Liver (tissue), 3 donors: ENCODE data around the gene ITGA7.
A peak's percentile ranks its signal among the peaks of the same experiment; 100 is the strongest.

ENCODE experiments used
- ATF3 ChIP-seq: IDR thresholded peaks from 2 replicates; pipeline ENCODE4 v1.6.1; 2016; ENCODE audit warnings: antibody characterized with exemption
- EGR1 ChIP-seq, 2 donors: IDR thresholded peaks; 2 replicates each; pipeline ENCODE4 v1.6.1; 2016 to 2018; ENCODE audit warnings: antibody characterized with exemption in 2 of 2, low read depth in 2 of 2
- FOXA1 ChIP-seq: IDR thresholded peaks from 2 replicates; pipeline ENCODE4 v1.6.1; 2016; ENCODE audit warnings: antibody characterized with exemption
- JUND ChIP-seq, 2 donors: IDR thresholded peaks; 2 replicates each; pipeline ENCODE4 v1.6.1; 2016; ENCODE audit warnings: antibody characterized with exemption in 2 of 2
- MAX ChIP-seq: IDR thresholded peaks from 2 replicates; pipeline ENCODE4 v1.6.1; 2016; ENCODE audit warnings: antibody characterized with exemption
- NR2F2 ChIP-seq: IDR thresholded peaks from 2 replicates; pipeline ENCODE4 v1.6.1; 2016; ENCODE audit warnings: antibody characterized with exemption
- RAD21 ChIP-seq, 2 donors: IDR thresholded peaks; 2 replicates each; pipeline ENCODE4 v1.6.1; 2016; ENCODE audit warnings: antibody characterized with exemption in 2 of 2, mild to moderate bottlenecking in 2 of 2
- REST ChIP-seq: IDR thresholded peaks from 2 replicates; pipeline ENCODE4 v1.6.1; 2016; ENCODE audit warnings: antibody characterized with exemption, mild to moderate bottlenecking
- RXRA ChIP-seq, 2 donors: IDR thresholded peaks; 2 replicates each; pipeline ENCODE4 v1.6.1; 2017 to 2018; ENCODE audit warnings: antibody characterized with exemption in 2 of 2, mild to moderate bottlenecking in 1 of 2
- SP1 ChIP-seq: IDR thresholded peaks from 2 replicates; pipeline ENCODE4 v1.6.1; 2018; ENCODE audit warnings: antibody characterized with exemption, mild to moderate bottlenecking
- TAF1 ChIP-seq: conservative IDR thresholded peaks from 2 replicates; pipeline ENCODE4 v1.6.1; 2016; ENCODE audit warnings: antibody characterized with exemption, mild to moderate bottlenecking
- YY1 ChIP-seq: IDR thresholded peaks from 2 replicates; pipeline ENCODE4 v1.6.1; 2016; ENCODE audit warnings: antibody characterized with exemption, mild to moderate bottlenecking
- TF ChIP-seq, protein P1 (sequence below): fragments of 150-350 bp; IDR thresholded peaks from 2 replicates; pipeline ENCODE4 v1.5.1; 2017; ENCODE audit warnings: improper control_type of control experiment, low read depth, low read length; ENCODE audit not compliant: missing input control
- donor health status: healthy.
- donor health status: healthy.

DNA sequence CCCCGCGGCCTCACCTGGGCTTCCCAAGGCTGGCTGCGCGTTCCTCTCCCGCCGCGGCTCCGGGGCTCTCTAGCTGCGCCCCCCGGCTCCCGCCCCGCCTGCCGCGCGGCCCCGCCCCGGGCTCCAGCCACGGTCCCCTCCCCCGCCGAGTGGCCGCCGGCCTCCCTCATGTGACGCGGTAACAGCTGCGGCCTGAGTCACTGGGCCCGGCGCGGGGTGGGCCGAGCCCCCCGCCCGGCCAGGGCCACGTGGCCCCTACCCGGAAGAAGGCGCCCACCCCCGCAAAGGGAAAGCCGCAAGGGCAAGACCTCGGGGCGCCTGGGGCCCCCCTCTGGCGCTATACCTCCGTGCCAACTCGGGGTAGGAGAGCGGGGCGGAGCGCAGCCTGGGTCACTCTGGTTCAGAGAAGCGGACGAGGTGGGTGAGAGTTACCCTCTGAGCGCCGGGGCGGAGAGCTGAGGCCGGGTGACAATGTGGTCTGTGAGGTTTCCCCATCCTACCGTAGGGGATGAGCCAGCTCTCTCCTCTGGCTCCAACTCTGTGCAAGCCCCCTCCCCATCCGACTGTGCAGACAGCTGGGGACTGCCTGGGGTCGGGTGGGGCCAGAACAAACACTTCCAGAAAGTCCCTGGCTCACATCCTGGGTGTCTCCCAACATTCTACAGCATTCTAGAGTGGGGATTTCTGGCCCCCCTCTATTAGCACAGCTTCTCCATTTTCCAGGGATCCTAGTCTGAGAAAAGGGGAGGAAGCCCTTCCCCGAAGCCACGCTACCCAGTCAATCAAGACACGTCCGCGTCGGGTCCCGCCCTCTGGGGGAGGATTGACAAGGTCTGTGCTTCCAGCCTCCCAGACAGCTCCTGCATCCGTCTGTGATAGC lies 21.5 kb upstream of the ITGA7 start, which contains the start of gene CD63:
- TF ChIP-seq, protein P1, sequence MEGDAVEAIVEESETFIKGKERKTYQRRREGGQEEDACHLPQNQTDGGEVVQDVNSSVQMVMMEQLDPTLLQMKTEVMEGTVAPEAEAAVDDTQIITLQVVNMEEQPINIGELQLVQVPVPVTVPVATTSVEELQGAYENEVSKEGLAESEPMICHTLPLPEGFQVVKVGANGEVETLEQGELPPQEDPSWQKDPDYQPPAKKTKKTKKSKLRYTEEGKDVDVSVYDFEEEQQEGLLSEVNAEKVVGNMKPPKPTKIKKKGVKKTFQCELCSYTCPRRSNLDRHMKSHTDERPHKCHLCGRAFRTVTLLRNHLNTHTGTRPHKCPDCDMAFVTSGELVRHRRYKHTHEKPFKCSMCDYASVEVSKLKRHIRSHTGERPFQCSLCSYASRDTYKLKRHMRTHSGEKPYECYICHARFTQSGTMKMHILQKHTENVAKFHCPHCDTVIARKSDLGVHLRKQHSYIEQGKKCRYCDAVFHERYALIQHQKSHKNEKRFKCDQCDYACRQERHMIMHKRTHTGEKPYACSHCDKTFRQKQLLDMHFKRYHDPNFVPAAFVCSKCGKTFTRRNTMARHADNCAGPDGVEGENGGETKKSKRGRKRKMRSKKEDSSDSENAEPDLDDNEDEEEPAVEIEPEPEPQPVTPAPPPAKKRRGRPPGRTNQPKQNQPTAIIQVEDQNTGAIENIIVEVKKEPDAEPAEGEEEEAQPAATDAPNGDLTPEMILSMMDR = no peak
- TF ChIP-seq MAX = peak; percentile 47
- no peak for TF ChIP-seq SP1
- peak in 1 of 2 donors; percentile 4 for TF ChIP-seq JUND (IDR thresholded peaks at IDR 0.05)
- TF ChIP-seq FOXA1 = no peak
- TF ChIP-seq RXRA (IDR thresholded peaks at IDR 0.05) = peak in 1 of 2 donors; percentile 41
- TF ChIP-seq RAD21 (IDR thresholded peaks at IDR 0.05) = no peak
- peak; percentile 71 to 81 for TF ChIP-seq EGR1 (IDR thresholded peaks at IDR 0.05; ENCODE audit: low read depth in 2 of 2)
- peak; percentile 40 for TF ChIP-seq REST
- TF ChIP-seq NR2F2 = no peak
- TF ChIP-seq YY1 = peak; percentile 50
- TF ChIP-seq ATF3 = no peak
- peak; percentile 42 for TF ChIP-seq TAF1
